ENCODE results near the gene UBR1.

Gene UBR1

GRCh38 chr15:43150191-43150929 is 44.5 kb upstream of the UBR1 start:
- H3K27ac ChIP-seq (ENCODE audit: low read depth, low read length): no peak overlapping the region
- H3K9me3 ChIP-seq (ENCODE audit: insufficient read depth, low read length): no peaks in the 10 kb centered on the region
- no peaks in the 10 kb centered on the region for H3K9me2 ChIP-seq (replicated peaks; ENCODE audit: insufficient read depth, low read length)
- peaks cover 48% of the 10 kb centered on the region; the same call in 1 of the 2 replicates for H3K36me3 ChIP-seq (ENCODE audit: low read length)
- no peak for TF ChIP-seq EZH2phosphoT487 (conservative IDR thresholded peaks at IDR 0.05; ENCODE audit: low read length)
- TF ChIP-seq CTCF (IDR thresholded peaks at IDR 0.05; ENCODE audit: insufficient read depth, low read length, poor library complexity, severe bottlenecking): no peak
- no peak overlapping the region for H3K4me2 ChIP-seq (ENCODE audit: low read depth, low read length, poor library complexity, severe bottlenecking)
- no peaks in the 10 kb centered on the region for H3K79me2 ChIP-seq (ENCODE audit: insufficient read depth, low read length)
- H3F3A ChIP-seq (ENCODE audit: insufficient read depth): peaks cover 4% of the 10 kb centered on the region; the same call in 1 of the 2 replicates
- H2AFZ ChIP-seq (ENCODE audit: low read depth, low read length, severe bottlenecking): no peak overlapping the region
- no peaks in the 10 kb centered on the region for H4K20me1 ChIP-seq (ENCODE audit: low read depth, low read length)
- no peak overlapping the region for H3K4me3 ChIP-seq (ENCODE audit: insufficient read depth, low read length, poor library complexity, severe bottlenecking)
- no peaks in the 10 kb centered on the region for H3K27me3 ChIP-seq (ENCODE audit: low read length)
- no peak overlapping the region for H3K9ac ChIP-seq (ENCODE audit: low read length)

- no peak overlapping the region for H2AFZ ChIP-seq (ENCODE audit: low read depth, low read length, severe bottlenecking)
- TF ChIP-seq EZH2phosphoT487 (conservative IDR thresholded peaks at IDR 0.05; ENCODE audit: low read length): no peak
- no peak for TF ChIP-seq CTCF (IDR thresholded peaks at IDR 0.05; ENCODE audit: insufficient read depth, low read length, poor library complexity, severe bottlenecking)
- H3K9me2 ChIP-seq (replicated peaks; ENCODE audit: insufficient read depth, low read length): no peaks in the 10 kb centered on the region
- H4K20me1 ChIP-seq (ENCODE audit: low read depth, low read length): no peaks in the 10 kb centered on the region
- H3K79me2 ChIP-seq (ENCODE audit: insufficient read depth, low read length): no peaks in the 10 kb centered on the region
- H3F3A ChIP-seq (ENCODE audit: insufficient read depth): peaks cover 4% of the 10 kb centered on the region; the same call in 1 of the 2 replicates
- no peaks in the 10 kb centered on the region for H3K9me3 ChIP-seq (ENCODE audit: insufficient read depth, low read length)
- peaks cover 22% of the 10 kb centered on the region; the same call in 1 of the 2 replicates for H3K36me3 ChIP-seq (ENCODE audit: low read length)
- no peak overlapping the region for H3K9ac ChIP-seq (ENCODE audit: low read length)
- no peak overlapping the region for H3K4me2 ChIP-seq (ENCODE audit: low read depth, low read length, poor library complexity, severe bottlenecking)
- H3K27ac ChIP-seq (ENCODE audit: low read depth, low read length): no peak overlapping the region
- H3K4me3 ChIP-seq (ENCODE audit: insufficient read depth, low read length, poor library complexity, severe bottlenecking): no peak overlapping the region
- H3K27me3 ChIP-seq (ENCODE audit: low read length): no peaks in the 10 kb centered on the region
Measured at GRCh38 chr15:43146184-43146583, 40.3 kb upstream of the UBR1 start.

- Histone ChIP-seq H4K20me1 (ENCODE audit: low read depth, low read length) (no peaks in the 10 kb centered on the region), H3K36me3 (ENCODE audit: low read length) (peaks cover 20% of the 10 kb centered on the region; the same call in 1 of the 2 replicates), H3F3A (ENCODE audit: insufficient read depth) (peaks cover 4% of the 10 kb centered on the region; the same call in 1 of the 2 replicates), H2AFZ (ENCODE audit: low read depth, low read length, severe bottlenecking) (no peak overlapping the region), H3K4me3 (ENCODE audit: insufficient read depth, low read length, poor library complexity, severe bottlenecking) (no peak overlapping the region), H3K9me2 (replicated peaks; ENCODE audit: insufficient read depth, low read length) (no peaks in the 10 kb centered on the region), H3K4me2 (ENCODE audit: low read depth, low read length, poor library complexity, severe bottlenecking) (no peak overlapping the region), H3K9ac (ENCODE audit: low read length) (no peak overlapping the region), H3K9me3 (ENCODE audit: insufficient read depth, low read length) (no peaks in the 10 kb centered on the region), H3K27ac (ENCODE audit: low read depth, low read length) (no peak overlapping the region; the same call in 1 of the 2 replicates), H3K27me3 (ENCODE audit: low read length) (no peaks in the 10 kb centered on the region), H3K79me2 (ENCODE audit: insufficient read depth, low read length) (no peaks in the 10 kb centered on the region)
- TF ChIP-seq CTCF (IDR thresholded peaks at IDR 0.05; ENCODE audit: insufficient read depth, low read length, poor library complexity, severe bottlenecking) (no peak), EZH2phosphoT487 (conservative IDR thresholded peaks at IDR 0.05; ENCODE audit: low read length) (no peak)
Measured at GRCh38 chr15:43144512-43144911, 38.7 kb upstream of the UBR1 start.

Data from SU-DHL-6 (cell line).